ENCODE results near the gene NUP98.
"Not testable (repeated sequence)": the region's sequence is repeated elsewhere in the genome, so short reads cannot be mapped to it uniquely, and the experiment has no call there.

NUP98 gene

DNA sequence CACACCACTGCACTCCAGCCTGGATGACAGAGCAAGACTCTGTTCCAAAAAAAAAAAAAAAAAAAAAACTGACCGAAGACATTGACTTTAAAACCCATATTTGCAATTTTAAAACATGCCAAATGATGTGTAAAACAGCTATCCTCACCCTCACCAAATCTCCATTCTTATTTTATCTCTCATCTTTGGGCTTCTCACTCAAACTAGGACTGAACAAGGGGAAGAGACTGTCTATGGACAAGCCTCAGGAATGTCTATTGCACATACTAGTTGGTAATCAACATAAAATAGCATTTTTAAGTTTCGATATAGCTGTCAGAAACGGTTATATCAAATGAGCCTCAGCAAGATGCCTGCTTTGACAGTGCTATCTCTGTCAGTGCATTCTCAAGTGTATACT lies 118.3 kb downstream of the NUP98 start:
- DNase-seq (ENCODE audit: extremely low read depth in 1 of 2, low read depth in 1 of 2) = no peak

DNA sequence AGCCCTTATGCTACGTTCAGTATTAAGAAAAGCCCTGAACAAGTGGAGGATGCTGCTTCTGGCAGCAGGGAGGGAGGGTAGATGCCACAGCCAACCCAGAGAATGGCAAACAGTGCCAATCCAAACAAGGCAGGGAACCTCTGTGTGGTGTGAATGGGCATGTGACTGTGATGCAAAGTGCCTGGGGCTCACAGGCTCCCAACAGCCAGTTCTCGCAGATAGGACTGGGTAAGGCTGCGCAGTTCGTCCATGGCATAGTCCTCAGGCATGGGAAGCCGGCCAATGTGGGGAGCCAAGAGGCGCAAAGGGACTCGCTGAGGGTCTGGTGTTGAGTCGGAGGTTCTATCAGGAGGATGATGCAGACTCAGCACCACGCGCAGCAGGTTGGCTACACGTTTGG lies 121.4 kb downstream of the NUP98 start:
- no peak for DNase-seq (ENCODE audit: extremely low read depth in 1 of 2, low read depth in 1 of 2)

DNA sequence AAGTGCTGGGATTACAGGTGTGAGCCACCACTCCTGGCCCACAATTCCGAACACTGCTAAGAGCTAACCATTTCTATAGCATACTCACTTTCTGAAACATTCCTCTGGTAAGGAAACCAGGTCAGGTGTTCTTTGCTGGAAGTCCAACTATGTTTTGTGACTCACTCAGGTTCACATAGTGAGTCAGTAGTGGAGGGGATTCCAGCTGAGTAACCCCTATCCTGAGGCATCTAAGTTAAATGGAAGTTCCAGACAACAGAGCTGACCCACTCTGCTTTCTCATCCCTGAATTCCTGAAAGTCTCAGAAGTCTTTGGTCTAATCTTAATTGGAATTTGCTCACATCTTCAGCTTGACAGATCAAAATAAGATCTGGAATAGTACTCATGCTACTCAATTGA lies 123.2 kb downstream of the NUP98 start:
- DNase-seq (ENCODE audit: extremely low read depth in 1 of 2, low read depth in 1 of 2) = no peak

DNA sequence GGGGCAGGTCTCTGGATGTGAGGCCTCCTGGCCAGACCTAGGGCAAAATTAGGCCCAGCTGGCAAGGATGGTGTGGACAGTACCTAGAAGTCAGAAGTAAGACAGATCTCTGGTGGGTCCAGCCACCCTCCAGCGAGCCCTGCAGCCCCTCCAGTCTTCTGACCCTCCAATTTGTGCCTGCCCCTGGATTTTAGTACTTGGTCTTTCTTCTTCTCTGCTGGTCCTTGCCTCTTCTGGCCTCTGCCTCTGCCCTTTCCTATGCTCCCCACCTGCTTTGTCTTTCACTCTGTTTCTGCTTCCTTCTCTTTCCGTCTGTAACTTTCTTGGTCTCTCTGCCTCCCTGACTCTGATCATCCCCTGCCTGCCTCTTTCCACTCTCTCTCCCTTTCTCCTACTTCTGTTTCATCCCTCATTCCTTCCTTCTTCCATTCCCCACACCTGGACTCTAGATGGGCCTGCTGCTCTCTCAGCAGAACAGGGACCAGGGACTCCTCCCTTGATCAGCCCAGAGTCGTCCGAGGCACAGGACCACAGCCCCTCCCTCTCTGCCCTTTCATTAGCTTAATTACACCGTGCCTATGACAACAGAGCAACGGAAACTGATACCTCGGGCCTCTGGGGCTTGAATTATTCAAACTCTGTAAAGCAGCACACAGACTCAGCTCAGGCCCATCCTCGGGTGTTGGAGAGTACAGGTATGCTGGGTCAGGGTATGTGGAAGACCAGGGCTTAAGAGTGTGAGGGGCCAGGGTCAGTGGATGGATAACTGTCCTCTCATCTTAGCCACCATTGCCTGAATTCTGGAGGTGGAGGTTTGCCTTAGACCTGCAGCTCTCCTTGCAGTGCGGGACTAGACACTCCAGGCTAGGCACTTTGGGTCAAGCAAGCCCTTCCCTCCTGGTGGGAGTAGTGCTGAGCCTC lies 125.8 kb downstream of the NUP98 start, which contains the start of gene CHRNA10:
Gene CHRNA10, minus strand, starts transcription at position 51 of the 921 bp plus-strand sequence. CDS start 72 bp downstream, outside the sequence.
- no peak for DNase-seq (ENCODE audit: extremely low read depth in 1 of 2, low read depth in 1 of 2)

DNA sequence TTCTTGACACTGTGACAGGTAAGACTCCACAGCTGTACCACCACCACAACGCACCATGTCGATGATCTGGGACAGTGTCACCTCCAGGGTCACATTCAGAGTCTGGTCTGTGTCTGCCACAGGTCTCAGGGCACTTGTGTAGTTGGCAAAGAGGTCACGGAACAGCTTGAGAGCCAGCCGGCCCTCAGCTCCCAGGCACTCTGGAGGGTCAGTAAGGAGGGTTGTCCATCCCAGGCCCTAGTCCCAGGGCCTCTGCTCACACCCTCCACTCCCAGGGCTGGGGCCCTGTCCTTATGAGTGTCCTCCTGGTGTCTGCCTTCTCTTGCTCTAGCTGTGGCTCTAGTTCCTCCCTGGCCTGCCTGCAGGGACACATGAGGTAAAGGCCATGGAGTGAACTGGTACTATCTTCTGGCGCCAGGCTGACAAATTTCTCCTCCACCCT lies 127.6 kb downstream of the NUP98 start:
- no peak for DNase-seq (ENCODE audit: extremely low read depth in 1 of 2, low read depth in 1 of 2)

DNA sequence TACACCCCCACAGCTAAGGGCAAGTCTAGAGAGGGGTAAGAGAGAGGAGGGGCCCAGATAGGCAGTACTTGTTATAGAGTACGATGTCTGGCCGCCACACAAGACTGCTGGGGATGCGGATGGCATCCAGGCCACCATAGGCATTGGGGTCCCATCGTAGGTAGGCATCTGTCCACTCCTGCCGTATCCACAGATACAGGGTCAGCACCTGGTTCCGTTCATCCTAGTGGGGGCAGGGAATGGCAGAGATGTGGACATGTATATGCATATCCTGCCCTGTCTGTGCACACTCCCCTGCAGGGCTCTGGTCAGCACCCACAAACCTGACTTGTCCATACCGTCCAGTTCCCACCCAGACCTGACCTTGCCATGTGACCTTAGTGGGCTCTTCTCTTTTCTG lies 128.2 kb downstream of the NUP98 start:
- DNase-seq (ENCODE audit: extremely low read depth in 1 of 2, low read depth in 1 of 2) = no peak

DNA sequence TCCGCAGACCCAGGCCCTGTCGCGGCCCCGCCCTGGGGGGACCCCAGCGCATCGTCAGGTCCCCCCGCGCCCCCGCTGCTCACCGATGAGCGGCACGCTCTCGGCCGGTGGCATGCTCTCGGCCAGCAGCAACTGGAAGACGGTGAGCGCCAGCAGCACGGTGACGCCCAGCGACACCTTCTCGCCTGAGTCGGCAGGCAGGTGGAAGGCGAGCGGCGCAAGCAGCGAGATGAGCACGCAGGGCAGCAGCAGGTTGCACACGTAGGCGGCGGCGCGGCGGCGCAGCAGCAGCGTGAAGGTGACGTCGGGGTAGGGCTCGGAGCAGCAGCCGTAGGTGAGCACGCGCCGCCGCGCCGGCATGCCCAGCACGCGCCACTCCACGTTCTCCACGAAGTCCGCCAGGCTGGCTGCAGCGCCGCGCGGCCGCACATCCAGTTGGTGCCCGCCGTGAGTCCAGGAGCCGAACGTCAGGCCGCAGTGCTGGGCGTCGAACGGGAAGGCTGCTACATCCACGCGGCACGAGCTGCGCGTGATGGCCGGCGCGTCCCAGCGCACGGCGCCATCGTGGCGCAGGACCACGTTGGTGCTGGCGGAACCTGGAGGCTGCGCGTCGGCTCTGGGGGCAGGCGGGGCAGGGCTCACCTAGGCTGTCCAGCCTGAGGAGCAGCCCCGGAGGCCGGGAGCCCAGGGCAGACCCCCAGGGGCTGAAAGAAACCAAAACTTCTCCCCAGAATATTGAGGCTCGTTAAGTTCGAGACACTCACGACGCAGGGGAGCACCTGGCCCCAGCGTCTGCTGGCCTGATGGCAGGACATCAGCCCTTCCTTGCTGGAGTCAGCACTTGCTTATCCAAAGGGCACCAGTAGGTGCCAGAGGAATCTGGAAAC lies 130.0 kb downstream of the NUP98 start:
- no peak for DNase-seq (ENCODE audit: extremely low read depth in 1 of 2, low read depth in 1 of 2)

DNA sequence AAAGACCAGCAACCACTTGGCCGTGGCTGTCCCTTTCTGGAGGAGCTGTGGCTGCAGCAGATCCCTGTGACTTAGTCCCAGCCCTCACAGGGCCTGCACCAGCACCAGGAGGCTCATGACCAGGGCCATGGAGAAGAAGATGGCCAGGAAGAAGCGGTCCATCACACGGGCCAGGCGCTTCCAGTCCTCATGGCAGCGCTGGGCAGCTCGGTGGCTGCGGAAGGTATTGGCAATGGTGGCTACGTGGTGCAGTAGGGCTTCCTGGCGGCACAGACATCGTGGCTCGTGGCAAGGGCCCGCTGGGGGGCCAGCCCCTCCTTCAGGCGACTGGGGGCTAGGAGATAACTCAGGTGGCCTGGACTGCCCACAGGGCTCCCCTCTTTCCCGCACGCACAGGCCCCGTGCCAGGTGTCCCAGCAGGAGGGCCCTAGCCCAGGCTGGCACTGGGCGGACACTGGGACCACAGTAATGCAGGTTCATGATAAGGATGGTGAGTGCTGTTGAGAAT lies 131.3 kb downstream of the NUP98 start:
- no peak for DNase-seq (ENCODE audit: extremely low read depth in 1 of 2, low read depth in 1 of 2)

DNA sequence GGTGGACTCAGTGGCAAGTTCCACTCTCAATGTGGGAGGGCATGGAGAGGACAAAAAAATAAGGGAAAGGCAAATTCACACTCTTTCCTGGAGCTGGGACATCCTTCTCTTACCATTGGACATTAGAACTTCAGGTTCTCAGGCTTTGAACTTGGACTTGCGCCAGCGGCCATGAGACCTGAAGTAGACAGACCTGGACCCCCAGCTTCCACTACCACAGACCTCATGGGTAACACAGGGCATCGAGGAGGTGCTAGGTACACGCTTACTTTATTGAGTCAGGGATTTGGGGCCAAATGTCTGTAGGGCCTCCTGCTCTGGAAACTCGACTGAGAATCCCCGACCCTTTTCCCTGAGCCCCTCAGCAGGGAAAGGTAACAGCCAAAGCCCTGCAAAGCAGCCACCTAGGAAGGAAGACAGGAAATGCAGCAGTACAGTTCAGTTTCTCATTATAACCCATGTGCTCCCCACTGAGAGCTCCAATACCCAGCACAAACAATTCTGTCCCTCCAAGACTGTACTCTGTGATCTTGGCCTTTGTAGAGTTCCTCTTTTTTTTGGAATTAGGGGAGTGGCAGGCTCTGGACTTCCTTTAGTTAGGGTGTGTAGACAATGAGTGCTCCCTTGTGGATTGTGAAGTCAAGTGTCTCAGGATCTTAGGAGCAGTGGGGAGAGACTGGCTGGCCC lies 131.9 kb downstream of the NUP98 start:
- no peak for DNase-seq (ENCODE audit: extremely low read depth in 1 of 2, low read depth in 1 of 2)

DNA sequence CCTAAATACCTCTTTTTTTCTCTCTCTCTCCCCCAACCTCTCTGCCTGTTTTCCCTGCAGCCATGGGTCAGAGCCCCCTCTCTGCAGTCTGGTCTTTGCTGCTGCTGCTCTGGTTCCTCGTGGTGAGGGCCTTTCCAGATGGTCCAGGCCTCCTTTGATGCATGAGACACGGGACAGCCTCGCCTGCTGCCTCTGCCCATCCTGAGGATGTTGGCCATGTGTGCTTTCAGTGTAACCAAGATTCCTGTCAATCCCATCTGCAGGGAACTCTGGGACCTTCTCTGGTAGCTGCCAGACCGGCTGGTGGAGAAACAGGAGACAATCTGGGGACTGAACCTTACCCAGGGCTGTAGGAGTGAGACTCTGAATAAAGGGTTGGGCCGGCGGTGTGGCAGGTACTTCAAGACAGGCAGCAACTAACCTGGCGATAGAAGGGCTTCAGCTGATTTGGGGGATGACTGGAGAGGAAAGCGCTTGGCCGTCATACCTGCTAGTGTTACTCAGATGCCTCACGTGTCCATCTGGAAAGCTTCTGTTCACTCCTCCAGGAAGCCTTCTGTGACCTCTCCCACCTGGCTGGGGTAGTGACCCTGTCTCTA lies 133.2 kb downstream of the NUP98 start:
- no peak for DNase-seq (ENCODE audit: extremely low read depth in 1 of 2, low read depth in 1 of 2)

DNA sequence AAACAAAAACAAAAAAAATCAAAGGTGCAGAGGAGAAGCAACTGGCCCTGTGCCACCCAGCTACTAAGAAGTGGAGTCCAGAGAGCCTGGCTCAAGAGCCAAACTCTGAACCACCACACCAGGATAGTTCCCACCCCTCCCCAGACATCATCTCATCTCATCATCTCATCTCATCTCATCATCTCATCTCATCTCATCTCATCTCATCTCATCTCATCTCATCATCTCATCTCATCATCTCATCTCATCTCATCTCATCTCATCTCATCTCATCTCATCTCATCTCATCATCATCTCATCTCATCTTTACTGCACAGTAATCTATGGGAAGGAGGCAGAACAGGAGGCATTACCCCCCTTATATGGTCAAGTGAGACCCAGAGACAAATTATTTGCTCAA lies 134.5 kb downstream of the NUP98 start:
- DNase-seq (ENCODE audit: extremely low read depth in 1 of 2, low read depth in 1 of 2) = no peak

DNA sequence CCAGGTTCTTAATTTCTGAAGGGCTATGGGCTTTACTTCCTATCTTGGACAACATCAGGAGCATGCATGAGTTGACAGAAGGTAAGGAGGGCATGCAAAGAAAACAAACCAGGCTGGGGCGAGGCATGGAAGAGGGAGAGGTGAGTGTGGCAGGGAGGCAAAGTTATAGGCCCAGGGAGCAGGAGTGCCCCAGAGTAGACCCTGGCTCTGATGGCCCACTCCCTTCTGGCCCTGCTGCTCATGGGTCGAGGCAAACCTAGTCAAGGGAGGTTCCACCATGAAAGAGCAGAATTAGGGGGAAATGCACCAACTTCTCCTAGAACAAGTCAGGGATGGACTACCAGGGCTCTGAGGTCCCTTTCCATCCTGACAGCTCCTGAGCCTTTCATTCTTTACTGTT lies 136.4 kb downstream of the NUP98 start:
- no peak for DNase-seq (ENCODE audit: extremely low read depth in 1 of 2, low read depth in 1 of 2)

DNA sequence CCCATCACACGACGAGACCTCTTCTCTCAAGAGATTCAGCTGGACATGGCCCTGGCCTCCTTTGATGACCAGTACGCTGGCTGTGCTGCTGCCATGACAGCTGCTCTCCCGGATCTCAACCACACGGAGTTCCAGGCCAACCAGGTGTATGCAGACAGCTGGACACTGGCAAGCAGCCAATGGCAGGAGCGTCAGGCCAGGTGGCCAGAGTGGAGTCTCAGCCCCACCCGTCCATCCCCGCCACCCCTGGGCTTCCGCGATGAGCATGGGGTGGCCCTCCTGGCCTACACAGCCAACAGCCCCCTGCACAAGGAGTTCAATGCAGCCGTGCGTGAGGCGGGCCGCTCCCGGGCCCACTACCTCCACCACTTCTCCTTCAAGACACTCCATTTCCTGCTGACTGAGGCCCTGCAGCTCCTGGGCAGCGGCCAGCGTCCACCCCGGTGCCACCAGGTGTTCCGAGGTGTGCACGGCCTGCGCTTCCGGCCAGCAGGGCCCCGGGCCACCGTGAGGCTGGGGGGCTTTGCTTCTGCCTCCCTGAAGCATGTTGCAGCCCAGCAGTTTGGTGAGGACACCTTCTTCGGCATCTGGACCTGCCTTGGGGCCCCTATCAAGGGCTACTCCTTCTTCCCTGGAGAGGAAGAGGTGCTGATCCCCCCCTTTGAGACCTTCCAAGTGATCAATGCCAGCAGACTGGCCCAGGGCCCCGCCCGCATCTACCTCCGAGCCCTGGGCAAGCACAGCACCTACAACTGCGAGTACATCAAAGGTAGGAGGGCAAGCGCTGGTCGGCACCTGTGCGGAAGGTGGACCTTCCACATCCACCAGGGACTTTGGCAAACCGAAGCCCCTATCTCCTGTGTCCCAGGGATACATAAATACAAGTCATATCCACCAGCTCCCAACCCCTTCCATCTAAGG lies 137.5 kb downstream of the NUP98 start:
- DNase-seq (ENCODE audit: extremely low read depth in 1 of 2, low read depth in 1 of 2) = no peak

DNA sequence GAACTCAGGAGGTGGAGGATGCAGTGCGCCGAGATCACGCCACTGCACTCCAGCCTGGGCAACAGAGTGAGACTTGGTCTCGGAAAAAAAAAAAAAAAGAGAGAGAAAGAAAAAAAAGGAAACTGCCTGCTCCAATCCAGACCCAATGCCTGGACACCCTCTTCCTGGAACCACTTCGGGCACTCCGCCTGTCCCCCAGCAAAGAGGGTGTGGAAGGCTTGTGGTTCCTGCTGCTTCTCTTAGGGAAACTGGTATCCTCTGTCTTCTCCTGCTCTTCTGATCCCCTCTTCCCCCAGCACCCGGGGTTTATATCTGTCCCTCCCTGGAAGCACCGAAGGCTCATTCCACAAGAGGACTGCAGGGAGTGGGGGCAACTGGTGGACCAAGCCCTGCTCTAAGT lies 139.1 kb downstream of the NUP98 start:
- no peak for DNase-seq (ENCODE audit: extremely low read depth in 1 of 2, low read depth in 1 of 2)

DNA sequence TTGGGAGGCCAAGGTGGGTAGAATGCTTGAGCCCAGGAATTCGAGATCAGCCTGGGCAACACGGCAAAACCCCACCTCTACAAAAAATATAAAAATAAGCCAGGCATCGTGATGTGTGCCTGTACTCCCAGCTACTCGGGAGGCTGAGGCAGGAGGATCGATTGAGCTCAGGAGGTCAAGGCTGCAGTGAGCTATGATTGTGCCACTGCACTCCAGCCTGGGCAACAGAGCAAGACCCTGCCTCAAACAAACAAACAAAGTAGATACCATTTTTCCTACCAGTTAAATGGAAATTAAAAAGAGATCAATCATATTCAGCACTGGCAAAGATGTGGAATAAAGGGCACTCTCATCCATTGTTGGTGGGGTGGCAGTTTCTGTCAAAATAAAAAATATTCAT lies 140.0 kb downstream of the NUP98 start:
- not testable (repeated sequence) for DNase-seq (ENCODE audit: extremely low read depth in 1 of 2, low read depth in 1 of 2)

DNA sequence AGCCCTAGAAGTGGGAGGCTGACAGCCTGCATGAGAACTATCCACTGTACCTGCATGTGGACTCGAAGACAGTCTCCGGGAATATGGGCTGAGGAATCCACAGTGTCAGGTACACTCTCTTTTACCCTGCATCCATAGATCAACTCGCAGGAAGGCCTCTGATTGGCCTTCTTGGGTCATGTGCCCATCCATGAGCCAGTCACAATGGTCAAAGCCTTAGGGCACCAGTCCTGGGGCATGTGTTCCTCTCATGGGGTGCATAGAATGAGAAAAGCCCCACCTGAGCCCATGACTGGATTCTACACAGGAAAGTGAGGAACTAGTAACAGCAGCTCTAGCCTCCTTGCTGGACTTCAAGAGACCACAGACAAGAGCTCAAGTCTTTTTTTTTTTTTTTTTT lies 141.8 kb downstream of the NUP98 start:
- DNase-seq (ENCODE audit: extremely low read depth in 1 of 2, low read depth in 1 of 2) = no peak

DNA sequence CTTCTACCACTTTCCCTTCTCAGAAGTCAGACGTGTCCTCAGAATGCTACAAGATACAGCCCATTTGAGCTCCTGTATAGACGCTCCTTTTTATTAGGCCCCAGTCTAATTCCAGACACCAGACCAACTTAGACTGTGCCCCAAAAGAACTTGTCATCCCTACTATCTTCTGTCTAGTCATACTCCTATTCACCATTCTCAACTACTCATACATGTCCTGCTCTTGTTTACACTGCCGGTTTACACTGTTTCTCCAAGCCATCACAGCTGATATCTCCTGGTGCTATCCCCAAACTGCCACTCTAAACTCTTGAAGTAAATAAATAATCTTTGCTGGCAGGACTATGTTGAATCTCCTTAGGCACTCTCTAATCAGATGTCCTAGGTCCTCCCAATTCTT lies 144.8 kb downstream of the NUP98 start:
- DNase-seq (ENCODE audit: extremely low read depth in 1 of 2, low read depth in 1 of 2) = not testable (repeated sequence)

DNA sequence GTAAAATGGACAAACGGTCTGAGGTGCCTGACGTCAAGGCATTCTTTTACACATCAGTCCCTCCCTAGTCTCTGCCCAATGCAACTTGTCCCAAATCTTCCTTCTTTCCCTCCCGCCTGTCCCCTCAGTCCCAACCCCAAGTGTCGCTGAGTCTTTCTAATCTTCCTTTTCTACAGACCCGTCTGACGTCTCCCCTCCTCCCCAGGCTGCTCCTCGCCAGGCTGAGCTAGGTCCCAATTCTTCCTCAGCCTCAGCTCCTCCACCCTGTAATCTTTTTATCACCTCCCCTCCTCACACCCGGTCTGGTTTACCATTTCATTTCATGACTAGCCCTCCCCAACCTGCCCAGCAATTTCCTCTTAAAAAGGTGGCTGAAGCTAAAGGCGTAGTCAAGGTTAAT lies 148.0 kb downstream of the NUP98 start:
- DNase-seq (ENCODE audit: extremely low read depth in 1 of 2, low read depth in 1 of 2) = not testable (repeated sequence)

DNA sequence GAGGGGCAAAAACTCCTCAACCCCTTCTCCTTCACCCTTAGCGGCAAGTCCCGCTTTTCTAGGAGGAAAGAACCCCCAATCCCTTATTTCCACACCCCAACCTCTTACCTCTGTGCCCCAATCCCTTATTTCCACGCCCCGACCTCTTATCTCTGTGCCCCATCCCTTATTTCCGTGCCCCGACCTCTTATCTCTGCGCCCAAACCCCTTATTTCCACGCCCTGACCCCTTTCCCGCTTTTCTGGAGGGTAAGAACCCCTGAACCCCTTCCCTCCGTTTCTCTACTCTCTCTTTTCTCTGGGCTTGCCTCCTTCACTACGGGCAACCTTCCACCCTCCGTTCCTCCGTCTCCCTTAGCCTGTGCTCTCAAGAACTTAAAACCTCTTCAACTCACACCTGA lies 148.5 kb downstream of the NUP98 start:
- not testable (repeated sequence) for DNase-seq (ENCODE audit: extremely low read depth in 1 of 2, low read depth in 1 of 2)

Measured in stimulated activated CD8-positive, alpha-beta memory T cell treated with anti-CD3 and anti-CD28 coated beads, Interleukin-7, amount 100 ng/mL, for 48 hours (primary cell).